K562 (cell line): Measurements from ENCODE around the gene VIPR1. TPM values are rescaled to one million over a fixed set of nuclear protein-coding genes. Genes with fewer than 3 reads are reported as not detected.
A peak's percentile ranks its signal among the peaks of the same experiment; 100 is the strongest.

Experiments
- CC2D1A ChIP-seq: fragments of 450-650 bp; IDR thresholded peaks from 2 replicates; pipeline ENCODE4 v1.6.1; 2017; ENCODE audit warnings: mild to moderate bottlenecking
- CCAR2 ChIP-seq: fragments of 200-400 bp; formaldehyde crosslinking; IDR thresholded peaks from 2 replicates; pipeline ENCODE4 v1.6.1; 2017; ENCODE audit warnings: mild to moderate bottlenecking, low read depth, low read length
- DMBX1 ChIP-seq: fragments of 250-450 bp; sonication (Bioruptor Pico); IDR thresholded peaks from 2 replicates; pipeline ENCODE4 v1.8.0; 2022; ENCODE audit warnings: inconsistent platforms, mild to moderate bottlenecking, moderate library complexity, borderline replicate concordance
- ERF ChIP-seq: fragments of 450-650 bp; formaldehyde crosslinking; IDR thresholded peaks from 2 replicates; pipeline ENCODE4 v1.4.0; 2020; ENCODE audit warnings: mild to moderate bottlenecking, mixed read lengths
- FOXP1 ChIP-seq: sonication (generic); formaldehyde crosslinking; IDR thresholded peaks from 2 replicates; pipeline ENCODE4 v1.8.0; 2022; ENCODE audit warnings: mild to moderate bottlenecking, missing genetic modification reagents
- GTF2E2 ChIP-seq: fragments of 200-800 bp; sonication (Bioruptor generic); IDR thresholded peaks from 2 replicates; pipeline ENCODE4 v1.6.1; 2016; ENCODE audit warnings: missing genetic modification characterization, missing compliant biosample characterization
- JUNB ChIP-seq: fragments of 450-650 bp; formaldehyde crosslinking; conservative IDR thresholded peaks from 2 replicates; pipeline ENCODE4 v1.4.0; 2020; ENCODE audit warnings: mild to moderate bottlenecking
- KHSRP ChIP-seq: fragments of 450-650 bp; IDR thresholded peaks from 2 replicates; pipeline ENCODE4 v1.6.1; 2017
- PCBP1 ChIP-seq: fragments of 200-400 bp; formaldehyde crosslinking; IDR thresholded peaks from 2 replicates; pipeline ENCODE4 v1.6.1; 2018; ENCODE audit warnings: mild to moderate bottlenecking, low read depth, low read length; ENCODE audit not compliant: poor library complexity, severe bottlenecking
- PHB2 ChIP-seq: fragments of 450-650 bp; IDR thresholded peaks from 2 replicates; pipeline ENCODE4 v1.6.1; 2017; ENCODE audit warnings: low read depth
- TGIF2 ChIP-seq: sonication (generic); formaldehyde crosslinking; IDR thresholded peaks from 2 replicates; pipeline ENCODE4 v1.8.1; 2022; ENCODE audit warnings: mild to moderate bottlenecking, missing genetic modification reagents, moderate library complexity
- TRIM24 ChIP-seq, 2 experiments: fragments of 450-650 bp; IDR thresholded peaks; 2 replicates each; pipeline ENCODE4 v1.6.1; 2016
- ZBTB1 ChIP-seq: sonication (generic); formaldehyde crosslinking; IDR thresholded peaks from 2 replicates; pipeline ENCODE4 v1.8.1; 2023; ENCODE audit warnings: missing genetic modification reagents, low read depth, mild to moderate bottlenecking, borderline replicate concordance
- ZNF274 ChIP-seq: IDR thresholded peaks from 2 replicates; pipeline ENCODE4 v1.6.1; 2011; ENCODE audit warnings: low read depth, mild to moderate bottlenecking, low read length, moderate library complexity, borderline replicate concordance
- ZNF785 ChIP-seq: fragments of 250-450 bp; sonication (Bioruptor Pico); IDR thresholded peaks from 2 replicates; pipeline ENCODE4 v1.4.0; 2020; ENCODE audit warnings: mild to moderate bottlenecking
- polyA plus RNA-seq, 8 experiments: library from polyadenylated mRNA; depleted of rRNA in 4 of 8; stranded (reverse) in 5 of 8; unstranded in 3 of 8; fragments of >200 nt; fragmentation: Nextera tagmentation in 2 of 8; fragmentation: Illumina TruSeq in 1 of 8; extraction: Ambion mirVana in 2 of 8; extraction: Trizol in 1 of 8; gene quantifications; 2 replicates each; pipeline versions ENCODE4 v1.2.1 to v1.2.3, GENCODE V29; 2011 to 2014; ENCODE audit warnings: inconsistent platforms in 1 of 8, missing spikeins in 1 of 8
- total RNA-seq, 7 experiments: library from RNA; depleted of rRNA in 6 of 7; stranded (reverse); fragments of >200 nt in 6 of 7; fragmentation: Illumina TruSeq in 2 of 7; extraction: Trizol in 2 of 7; gene quantifications; 2 replicates each; pipeline versions ENCODE4 v1.2.1 to v1.2.3, GENCODE V29; 2011 to 2021; ENCODE audit warnings: low replicate concordance in 1 of 7
- TF ChIP-seq, protein P1 (sequence below): fragments of 450-650 bp; formaldehyde crosslinking; conservative IDR thresholded peaks from 2 replicates; pipeline ENCODE4 v1.4.0; 2022; ENCODE audit warnings: mild to moderate bottlenecking, missing genetic modification characterization
- TF ChIP-seq, protein P2 (sequence below): sonication (generic); formaldehyde crosslinking; IDR thresholded peaks from 2 replicates; pipeline ENCODE4 v1.8.0; 2022; ENCODE audit warnings: mild to moderate bottlenecking, missing genetic modification reagents, borderline replicate concordance
- TF ChIP-seq, protein P3 (sequence below), 2 experiments: fragments of 450-650 bp; IDR thresholded peaks; 2 replicates each; pipeline ENCODE4 v1.6.1; 2018; ENCODE audit warnings: mild to moderate bottlenecking in 2 of 2, low read depth in 1 of 2; ENCODE audit not compliant: partially characterized antibody in 2 of 2
- TF ChIP-seq, protein P4 (sequence below): sonication (generic); formaldehyde crosslinking; IDR thresholded peaks from 2 replicates; pipeline ENCODE4 v1.8.1; 2023; ENCODE audit warnings: mild to moderate bottlenecking, missing genetic modification reagents

VIPR1 gene
- total and polyA plus RNA-seq, 9 of the 15 experiments (the other 6 are each of a cell fraction or from before 2014, with no cell fraction given) = 0.04 to 0.38 (median 0.12) TPM; not detected in 3

DNA sequence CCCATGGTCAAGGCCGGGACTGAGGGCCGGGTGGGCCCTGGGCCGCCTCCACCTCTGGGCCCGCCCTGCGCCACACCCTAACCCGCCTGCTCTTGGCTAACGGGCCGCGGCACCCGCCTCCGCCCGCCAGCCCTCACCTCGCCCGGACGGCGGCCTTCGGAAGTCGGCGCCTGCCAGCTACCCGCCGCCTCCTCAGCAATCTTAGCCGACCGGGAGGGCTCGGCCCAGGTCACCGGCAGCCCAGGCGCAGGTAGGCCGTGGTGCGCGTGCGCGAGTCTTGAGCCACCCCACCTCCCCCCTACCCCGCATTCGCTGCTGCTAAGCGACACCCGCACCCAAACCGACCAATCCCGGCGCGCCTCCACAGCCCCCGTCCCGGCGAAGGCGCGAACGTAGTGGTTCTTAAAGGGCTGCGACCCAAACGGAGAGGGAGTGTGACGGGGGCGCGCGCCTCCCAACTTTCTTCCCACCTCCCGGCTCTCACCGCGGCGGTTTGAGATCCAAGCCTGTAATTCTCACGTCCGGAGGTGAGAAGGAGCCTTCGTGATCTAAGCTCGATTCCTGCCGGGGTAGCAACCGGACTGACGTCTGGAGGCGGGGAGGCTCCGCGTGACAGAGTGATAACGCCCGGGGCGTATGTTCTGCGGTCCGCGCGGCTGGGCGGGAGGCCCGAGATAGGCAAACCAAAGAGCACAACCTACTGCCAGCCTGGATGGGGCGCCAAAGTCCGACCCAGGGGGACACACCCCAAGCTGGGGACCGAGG lies 79.4 kb downstream of the VIPR1 start, which contains the start of gene SEC22C (continued):
- TF ChIP-seq, protein P1, sequence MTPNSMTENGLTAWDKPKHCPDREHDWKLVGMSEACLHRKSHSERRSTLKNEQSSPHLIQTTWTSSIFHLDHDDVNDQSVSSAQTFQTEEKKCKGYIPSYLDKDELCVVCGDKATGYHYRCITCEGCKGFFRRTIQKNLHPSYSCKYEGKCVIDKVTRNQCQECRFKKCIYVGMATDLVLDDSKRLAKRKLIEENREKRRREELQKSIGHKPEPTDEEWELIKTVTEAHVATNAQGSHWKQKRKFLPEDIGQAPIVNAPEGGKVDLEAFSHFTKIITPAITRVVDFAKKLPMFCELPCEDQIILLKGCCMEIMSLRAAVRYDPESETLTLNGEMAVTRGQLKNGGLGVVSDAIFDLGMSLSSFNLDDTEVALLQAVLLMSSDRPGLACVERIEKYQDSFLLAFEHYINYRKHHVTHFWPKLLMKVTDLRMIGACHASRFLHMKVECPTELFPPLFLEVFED (CRISPR knock-in tag) = no peak
- TF ChIP-seq TGIF2 (CRISPR knock-in tag) (0 out of 2 replicates have a peak, but pooled peaks have one; percentile 87), CC2D1A (peak; percentile 87; the same call in 1 of the 2 replicates), ZNF274 (no peak), JUNB (no peak), PCBP1 (peak; percentile 77), ERF (CRISPR knock-in tag) (0 out of 2 replicates have a peak, but pooled peaks have one; percentile 38), TRIM24 (IDR thresholded peaks at IDR 0.05) (peak; percentile 26 to 58; a peak in 3 of 4 replicates), GTF2E2 (tag) (0 out of 2 replicates have a peak, but pooled peaks have one; percentile 84), PHB2 (no peak), ZNF785 (CRISPR knock-in tag) (no peak), DMBX1 (peak; percentile 76; the same call in 1 of the 2 replicates), ZBTB1 (CRISPR knock-in tag) (peak; percentile 65; the same call in 1 of the 2 replicates), FOXP1 (peak; percentile 82), CCAR2 (no peak), KHSRP (no peak)
- TF ChIP-seq, protein P2, sequence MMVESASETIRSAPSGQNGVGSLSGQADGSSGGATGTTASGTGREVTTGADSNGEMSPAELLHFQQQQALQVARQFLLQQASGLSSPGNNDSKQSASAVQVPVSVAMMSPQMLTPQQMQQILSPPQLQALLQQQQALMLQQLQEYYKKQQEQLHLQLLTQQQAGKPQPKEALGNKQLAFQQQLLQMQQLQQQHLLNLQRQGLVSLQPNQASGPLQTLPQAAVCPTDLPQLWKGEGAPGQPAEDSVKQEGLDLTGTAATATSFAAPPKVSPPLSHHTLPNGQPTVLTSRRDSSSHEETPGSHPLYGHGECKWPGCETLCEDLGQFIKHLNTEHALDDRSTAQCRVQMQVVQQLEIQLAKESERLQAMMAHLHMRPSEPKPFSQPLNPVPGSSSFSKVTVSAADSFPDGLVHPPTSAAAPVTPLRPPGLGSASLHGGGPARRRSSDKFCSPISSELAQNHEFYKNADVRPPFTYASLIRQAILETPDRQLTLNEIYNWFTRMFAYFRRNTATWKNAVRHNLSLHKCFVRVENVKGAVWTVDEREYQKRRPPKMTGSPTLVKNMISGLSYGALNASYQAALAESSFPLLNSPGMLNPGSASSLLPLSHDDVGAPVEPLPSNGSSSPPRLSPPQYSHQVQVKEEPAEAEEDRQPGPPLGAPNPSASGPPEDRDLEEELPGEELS (CRISPR knock-in tag) = peak; percentile 74
- TF ChIP-seq, protein P3, sequence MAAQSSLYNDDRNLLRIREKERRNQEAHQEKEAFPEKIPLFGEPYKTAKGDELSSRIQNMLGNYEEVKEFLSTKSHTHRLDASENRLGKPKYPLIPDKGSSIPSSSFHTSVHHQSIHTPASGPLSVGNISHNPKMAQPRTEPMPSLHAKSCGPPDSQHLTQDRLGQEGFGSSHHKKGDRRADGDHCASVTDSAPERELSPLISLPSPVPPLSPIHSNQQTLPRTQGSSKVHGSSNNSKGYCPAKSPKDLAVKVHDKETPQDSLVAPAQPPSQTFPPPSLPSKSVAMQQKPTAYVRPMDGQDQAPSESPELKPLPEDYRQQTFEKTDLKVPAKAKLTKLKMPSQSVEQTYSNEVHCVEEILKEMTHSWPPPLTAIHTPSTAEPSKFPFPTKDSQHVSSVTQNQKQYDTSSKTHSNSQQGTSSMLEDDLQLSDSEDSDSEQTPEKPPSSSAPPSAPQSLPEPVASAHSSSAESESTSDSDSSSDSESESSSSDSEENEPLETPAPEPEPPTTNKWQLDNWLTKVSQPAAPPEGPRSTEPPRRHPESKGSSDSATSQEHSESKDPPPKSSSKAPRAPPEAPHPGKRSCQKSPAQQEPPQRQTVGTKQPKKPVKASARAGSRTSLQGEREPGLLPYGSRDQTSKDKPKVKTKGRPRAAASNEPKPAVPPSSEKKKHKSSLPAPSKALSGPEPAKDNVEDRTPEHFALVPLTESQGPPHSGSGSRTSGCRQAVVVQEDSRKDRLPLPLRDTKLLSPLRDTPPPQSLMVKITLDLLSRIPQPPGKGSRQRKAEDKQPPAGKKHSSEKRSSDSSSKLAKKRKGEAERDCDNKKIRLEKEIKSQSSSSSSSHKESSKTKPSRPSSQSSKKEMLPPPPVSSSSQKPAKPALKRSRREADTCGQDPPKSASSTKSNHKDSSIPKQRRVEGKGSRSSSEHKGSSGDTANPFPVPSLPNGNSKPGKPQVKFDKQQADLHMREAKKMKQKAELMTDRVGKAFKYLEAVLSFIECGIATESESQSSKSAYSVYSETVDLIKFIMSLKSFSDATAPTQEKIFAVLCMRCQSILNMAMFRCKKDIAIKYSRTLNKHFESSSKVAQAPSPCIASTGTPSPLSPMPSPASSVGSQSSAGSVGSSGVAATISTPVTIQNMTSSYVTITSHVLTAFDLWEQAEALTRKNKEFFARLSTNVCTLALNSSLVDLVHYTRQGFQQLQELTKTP (IDR thresholded peaks at IDR 0.05; ENCODE audit: low read depth in 1 of 2, partially characterized antibody in 2 of 2) = peak in 1 of 2 experiments; percentile 58
- TF ChIP-seq, protein P4, sequence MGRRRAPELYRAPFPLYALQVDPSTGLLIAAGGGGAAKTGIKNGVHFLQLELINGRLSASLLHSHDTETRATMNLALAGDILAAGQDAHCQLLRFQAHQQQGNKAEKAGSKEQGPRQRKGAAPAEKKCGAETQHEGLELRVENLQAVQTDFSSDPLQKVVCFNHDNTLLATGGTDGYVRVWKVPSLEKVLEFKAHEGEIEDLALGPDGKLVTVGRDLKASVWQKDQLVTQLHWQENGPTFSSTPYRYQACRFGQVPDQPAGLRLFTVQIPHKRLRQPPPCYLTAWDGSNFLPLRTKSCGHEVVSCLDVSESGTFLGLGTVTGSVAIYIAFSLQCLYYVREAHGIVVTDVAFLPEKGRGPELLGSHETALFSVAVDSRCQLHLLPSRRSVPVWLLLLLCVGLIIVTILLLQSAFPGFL (CRISPR knock-in tag) = 0 out of 2 replicates have a peak, but pooled peaks have one; percentile 56
